HG03521 (cell line): ENCODE data around the gene ARHGEF10L.

Experiments
- ATAC-seq: cut with Tn5 transposase; IDR thresholded peaks from one replicate; pipeline ENCODE4 v1.9.1; 2021; ENCODE audit warnings: mild to moderate bottlenecking, moderate library complexity; ENCODE audit not compliant: unreplicated experiment

The ARHGEF10L gene

GRCh38 chr1:17588048-17588871, 48.8 kb downstream of the ARHGEF10L start:
- ATAC-seq = no peak

- no peak for ATAC-seq
Measured at GRCh38 chr1:17591814-17592430, 52.4 kb downstream of the ARHGEF10L start.

- no peak for ATAC-seq
Measured at GRCh38 chr1:17594026-17594425, 54.5 kb downstream of the ARHGEF10L start.

- ATAC-seq = no peak
Measured at GRCh38 chr1:17594690-17595601, 55.4 kb downstream of the ARHGEF10L start.

- ATAC-seq = no peak
Measured at GRCh38 chr1:17595602-17595925, 56.1 kb downstream of the ARHGEF10L start.

GRCh38 chr1:17596186-17596585, 56.7 kb downstream of the ARHGEF10L start:
- no peak for ATAC-seq

- ATAC-seq = no peak
Measured at GRCh38 chr1:17596651-17597509, 57.4 kb downstream of the ARHGEF10L start.

GRCh38 chr1:17597651-17598050, 58.2 kb downstream of the ARHGEF10L start:
- no peak for ATAC-seq

- no peak for ATAC-seq
Measured at GRCh38 chr1:17598251-17598650, 58.8 kb downstream of the ARHGEF10L start.

GRCh38 chr1:17599291-17599953, 59.9 kb downstream of the ARHGEF10L start:
- no peak for ATAC-seq

- ATAC-seq = no peak
Measured at GRCh38 chr1:17599954-17600300, 60.4 kb downstream of the ARHGEF10L start.

GRCh38 chr1:17600321-17600720, 60.8 kb downstream of the ARHGEF10L start:
- no peak for ATAC-seq

GRCh38 chr1:17601643-17602382, 62.3 kb downstream of the ARHGEF10L start:
- no peak for ATAC-seq

GRCh38 chr1:17603091-17603841, 63.8 kb downstream of the ARHGEF10L start:
- no peak for ATAC-seq

- no peak for ATAC-seq
Measured at GRCh38 chr1:17605582-17606344, 66.3 kb downstream of the ARHGEF10L start.

GRCh38 chr1:17606826-17607440, 67.4 kb downstream of the ARHGEF10L start:
- ATAC-seq = no peak
